Muscle layer of colon (tissue), 2 donors: ENCODE measurements around the gene SORCS2.

Experiments used
- H3K27ac ChIP-seq: one replicate; pipeline ENCODE4 v1.7.0; 2013; ENCODE audit warnings: low read depth, mild to moderate bottlenecking, low read length, moderate library complexity
- H3K27me3 ChIP-seq, 2 donors: one replicate each; pipeline ENCODE4 v1.7.0; 2013; ENCODE audit warnings: low read length in 2 of 2, mild to moderate bottlenecking in 2 of 2; ENCODE audit not compliant: insufficient read depth in 2 of 2, control insufficient read depth in 1 of 2
- H3K36me3 ChIP-seq: one replicate; pipeline ENCODE4 v1.7.0; 2013; ENCODE audit warnings: mild to moderate bottlenecking, low read length; ENCODE audit not compliant: insufficient read depth
- H3K4me1 ChIP-seq: one replicate; pipeline ENCODE4 v1.7.0; 2013; ENCODE audit warnings: mild to moderate bottlenecking, low read length; ENCODE audit not compliant: insufficient read depth
- H3K4me3 ChIP-seq, 2 donors: one replicate each; pipeline ENCODE4 v1.7.0; 2013; ENCODE audit warnings: low read length in 2 of 2, low read depth in 1 of 2, mild to moderate bottlenecking in 1 of 2, moderate library complexity in 1 of 2
- H3K9ac ChIP-seq: one replicate; pipeline ENCODE4 v1.7.0; 2013; ENCODE audit warnings: low read length
- H3K9me3 ChIP-seq: one replicate; pipeline ENCODE4 v1.7.0; 2013; ENCODE audit warnings: mild to moderate bottlenecking, low read length
- donor health status: abdominal sarcoma.
- donor health status: Adenocarcinoma of cecum.

Gene SORCS2

DNA sequence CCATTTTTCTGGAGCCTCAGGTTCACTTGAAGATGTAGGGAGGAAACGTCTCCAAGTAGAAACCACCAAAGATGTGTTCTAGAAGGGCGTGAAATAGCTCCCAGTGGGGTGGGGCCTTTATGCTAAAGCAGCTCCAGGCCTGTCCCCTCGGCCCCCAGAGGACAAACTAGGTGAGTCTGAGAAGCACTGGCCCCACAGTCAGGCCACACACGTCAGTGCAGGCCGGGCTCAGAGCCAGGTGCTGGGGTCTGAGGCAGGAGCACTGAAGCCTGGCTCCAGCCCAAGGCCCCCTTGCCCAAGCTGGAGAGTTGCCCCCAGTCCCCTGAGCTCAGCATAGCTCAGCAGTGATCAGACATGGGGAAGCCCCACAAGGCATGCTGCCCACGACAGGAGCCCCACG is 337.7 kb downstream of the SORCS2 start:
- no peak overlapping the region for H3K27ac ChIP-seq
- no peaks in the 10 kb centered on the region for H3K36me3 ChIP-seq
- H3K27me3 ChIP-seq: no peaks in the 10 kb centered on the region
- H3K4me3 ChIP-seq: no peak overlapping the region
- H3K4me1 ChIP-seq: no peaks in the 10 kb centered on the region
- H3K9ac ChIP-seq: no peak overlapping the region
- no peaks in the 10 kb centered on the region for H3K9me3 ChIP-seq

DNA sequence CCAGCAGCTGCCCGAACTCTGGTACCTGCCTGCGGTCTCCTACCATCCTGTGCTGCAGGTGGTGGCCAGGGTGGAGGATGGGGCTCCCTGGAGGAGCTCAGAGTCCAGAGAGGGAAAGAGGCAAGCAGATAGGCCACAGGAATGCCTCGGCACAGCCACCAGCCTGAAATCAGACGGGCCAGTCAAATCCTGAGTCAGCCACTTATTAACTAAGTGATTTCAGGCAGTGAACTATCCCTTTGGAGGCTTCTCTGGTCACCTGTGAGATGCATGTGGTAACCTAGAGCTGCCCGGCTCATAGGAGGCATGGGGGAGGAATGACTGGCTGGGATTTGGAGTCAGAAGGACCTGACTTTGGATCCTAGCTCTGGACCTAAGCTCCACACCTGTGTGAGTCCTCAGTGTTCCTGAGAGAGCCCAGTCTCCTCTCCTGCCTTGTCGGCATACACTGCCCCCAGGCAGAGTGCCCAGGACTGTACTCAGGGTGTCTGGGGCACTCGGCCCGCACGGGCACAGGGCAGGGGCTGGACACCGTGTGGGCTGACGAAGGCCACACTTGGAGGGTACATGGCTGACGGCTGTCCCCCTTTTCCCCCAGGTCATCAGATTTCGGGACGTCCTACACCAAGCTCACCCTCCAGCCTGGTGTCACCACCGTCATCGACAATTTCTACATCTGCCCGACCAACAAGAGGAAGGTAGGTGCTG is 338.7 kb downstream of the SORCS2 start:
- no peak overlapping the region for H3K4me3 ChIP-seq
- H3K27ac ChIP-seq: no peak overlapping the region
- no peaks in the 10 kb centered on the region for H3K27me3 ChIP-seq
- no peak overlapping the region for H3K9ac ChIP-seq
- H3K36me3 ChIP-seq: no peaks in the 10 kb centered on the region
- H3K9me3 ChIP-seq: no peaks in the 10 kb centered on the region
- no peaks in the 10 kb centered on the region for H3K4me1 ChIP-seq

DNA sequence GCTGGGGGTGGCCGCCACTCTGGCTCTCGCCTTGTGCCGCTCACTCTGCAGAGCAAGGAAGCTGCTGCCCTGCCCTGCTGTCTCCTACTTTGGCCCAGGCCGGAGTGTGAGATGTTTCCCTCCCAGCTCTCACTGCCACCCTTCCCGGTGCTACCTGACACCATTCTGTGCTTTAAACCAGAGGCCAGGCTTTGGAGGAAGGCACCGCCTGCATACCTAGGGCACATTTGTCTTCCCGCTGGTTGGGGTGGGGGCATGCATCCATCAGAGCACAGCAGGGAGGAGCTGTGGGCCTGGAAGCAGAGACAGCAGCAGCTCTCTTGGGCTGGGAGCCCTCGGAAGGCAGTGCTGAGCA is 339.3 kb downstream of the SORCS2 start:
- H3K4me1 ChIP-seq: no peaks in the 10 kb centered on the region
- H3K27ac ChIP-seq: no peak overlapping the region
- H3K27me3 ChIP-seq: no peaks in the 10 kb centered on the region
- H3K9me3 ChIP-seq: no peaks in the 10 kb centered on the region
- H3K9ac ChIP-seq: no peak overlapping the region
- no peak overlapping the region for H3K4me3 ChIP-seq
- no peaks in the 10 kb centered on the region for H3K36me3 ChIP-seq

DNA sequence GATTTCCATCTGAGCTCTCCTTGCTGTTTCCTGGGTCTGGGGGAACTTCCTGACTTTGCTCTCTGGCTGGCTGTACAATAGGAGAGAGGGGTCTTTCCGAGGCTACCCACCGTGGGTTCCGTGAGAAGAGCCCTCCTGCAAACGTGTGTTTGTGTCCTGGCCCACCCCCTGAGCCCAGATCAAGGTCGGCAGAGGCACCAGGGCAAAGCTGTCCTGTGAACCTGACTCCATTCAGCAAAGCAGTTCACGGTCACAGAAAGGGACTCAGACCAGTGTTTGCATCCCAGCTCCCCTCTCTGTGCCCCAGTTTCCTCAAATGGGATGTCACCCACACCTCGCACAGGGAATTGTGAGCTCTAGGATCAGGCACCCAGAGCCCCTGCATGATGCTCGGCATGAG is 339.7 kb downstream of the SORCS2 start:
- no peaks in the 10 kb centered on the region for H3K4me1 ChIP-seq
- no peaks in the 10 kb centered on the region for H3K36me3 ChIP-seq
- no peak overlapping the region for H3K4me3 ChIP-seq
- no peak overlapping the region for H3K9ac ChIP-seq
- no peak overlapping the region for H3K27ac ChIP-seq
- H3K27me3 ChIP-seq: no peaks in the 10 kb centered on the region
- no peaks in the 10 kb centered on the region for H3K9me3 ChIP-seq

DNA sequence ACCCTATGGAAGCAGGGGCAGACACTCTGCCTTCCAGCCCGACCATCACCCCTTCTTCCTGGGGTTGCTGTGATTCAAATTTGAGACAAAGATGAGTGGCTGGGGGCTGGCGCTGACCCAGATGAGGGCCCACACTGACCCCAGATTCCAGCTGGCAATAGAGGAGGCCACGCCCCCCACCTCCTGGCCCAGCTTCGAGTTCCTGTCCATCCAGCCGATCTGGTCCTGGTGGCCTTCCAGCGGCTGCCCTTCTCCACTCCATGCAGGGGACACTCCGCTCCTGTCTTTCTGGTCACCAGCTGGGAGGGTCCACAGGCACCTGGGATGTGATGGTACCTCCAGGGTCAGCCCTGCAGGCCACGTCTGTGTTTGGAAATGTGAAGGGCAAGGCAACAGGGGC is 340.9 kb downstream of the SORCS2 start:
- Histone ChIP-seq H3K4me3 (no peak overlapping the region), H3K9ac (no peak overlapping the region), H3K36me3 (no peaks in the 10 kb centered on the region), H3K4me1 (no peaks in the 10 kb centered on the region), H3K27ac (no peak overlapping the region), H3K27me3 (no peaks in the 10 kb centered on the region), H3K9me3 (no peaks in the 10 kb centered on the region)

DNA sequence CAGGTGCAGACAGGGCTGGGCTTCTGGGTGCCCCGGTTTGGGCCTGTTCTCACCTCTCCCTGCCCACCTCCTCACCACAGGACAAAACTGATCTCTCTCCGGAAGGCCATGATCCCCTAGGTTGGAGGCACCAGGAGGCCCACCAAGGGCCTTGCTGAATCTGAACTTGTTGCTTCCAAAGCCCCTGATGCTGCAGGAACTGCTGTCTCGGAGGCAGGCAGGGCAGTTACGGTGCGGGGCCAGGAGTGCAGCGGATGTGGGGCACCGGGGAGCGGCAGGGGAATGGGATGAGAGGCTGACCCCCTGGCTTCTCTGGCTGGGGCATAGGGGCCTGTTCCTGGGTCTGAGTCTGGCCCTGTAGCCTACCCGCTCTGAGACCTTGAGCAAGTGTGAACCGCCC is 342.8 kb downstream of the SORCS2 start:
- no peak overlapping the region for H3K4me3 ChIP-seq
- no peak overlapping the region for H3K27ac ChIP-seq
- no peaks in the 10 kb centered on the region for H3K36me3 ChIP-seq
- H3K4me1 ChIP-seq: no peaks in the 10 kb centered on the region
- H3K9ac ChIP-seq: no peak overlapping the region
- H3K27me3 ChIP-seq: no peaks in the 10 kb centered on the region
- no peaks in the 10 kb centered on the region for H3K9me3 ChIP-seq

DNA sequence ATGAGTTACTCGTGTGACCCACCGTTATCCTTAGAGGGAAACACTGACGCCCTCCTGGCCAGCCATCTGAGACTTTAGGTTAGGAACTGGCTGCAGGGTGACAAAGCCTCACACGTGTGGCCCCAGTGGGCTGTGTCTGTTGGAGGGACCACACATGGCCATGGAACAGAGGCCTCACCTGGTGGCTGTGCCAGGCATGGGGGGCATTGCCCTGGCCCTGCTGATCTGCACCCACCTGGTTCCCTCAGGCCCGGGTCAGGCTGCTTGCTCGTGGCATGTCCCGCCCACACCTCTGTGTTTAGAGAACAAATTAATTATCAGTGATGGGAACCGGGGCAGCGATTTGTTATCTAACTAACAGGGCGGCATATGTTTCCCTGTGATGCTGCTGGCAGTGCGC is 343.3 kb downstream of the SORCS2 start:
- Histone ChIP-seq H3K4me3 (no peak overlapping the region), H3K4me1 (no peaks in the 10 kb centered on the region), H3K27ac (no peak overlapping the region), H3K27me3 (no peaks in the 10 kb centered on the region), H3K36me3 (no peaks in the 10 kb centered on the region), H3K9ac (no peak overlapping the region), H3K9me3 (no peaks in the 10 kb centered on the region)

DNA sequence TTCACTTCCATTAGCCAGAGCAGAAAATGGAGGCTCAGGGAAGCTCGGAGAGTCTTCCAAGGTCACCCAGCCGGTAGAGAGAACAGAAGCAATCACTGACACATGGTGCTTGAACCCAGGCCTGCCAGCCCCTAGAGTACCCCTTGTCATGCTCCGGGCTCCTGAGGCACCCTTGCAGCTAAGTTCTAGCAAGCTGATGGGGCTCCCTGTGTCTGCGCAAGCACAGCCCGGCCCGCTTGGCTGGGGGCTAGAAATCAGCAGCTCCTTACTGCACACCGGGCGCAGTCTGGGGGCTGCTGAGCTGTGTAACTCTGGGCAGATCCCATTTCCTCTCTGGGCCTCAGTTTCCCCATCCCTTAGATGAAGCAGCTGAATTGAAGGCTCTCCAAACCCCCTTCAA is 344.5 kb downstream of the SORCS2 start:
- H3K4me3 ChIP-seq: no peak overlapping the region

DNA sequence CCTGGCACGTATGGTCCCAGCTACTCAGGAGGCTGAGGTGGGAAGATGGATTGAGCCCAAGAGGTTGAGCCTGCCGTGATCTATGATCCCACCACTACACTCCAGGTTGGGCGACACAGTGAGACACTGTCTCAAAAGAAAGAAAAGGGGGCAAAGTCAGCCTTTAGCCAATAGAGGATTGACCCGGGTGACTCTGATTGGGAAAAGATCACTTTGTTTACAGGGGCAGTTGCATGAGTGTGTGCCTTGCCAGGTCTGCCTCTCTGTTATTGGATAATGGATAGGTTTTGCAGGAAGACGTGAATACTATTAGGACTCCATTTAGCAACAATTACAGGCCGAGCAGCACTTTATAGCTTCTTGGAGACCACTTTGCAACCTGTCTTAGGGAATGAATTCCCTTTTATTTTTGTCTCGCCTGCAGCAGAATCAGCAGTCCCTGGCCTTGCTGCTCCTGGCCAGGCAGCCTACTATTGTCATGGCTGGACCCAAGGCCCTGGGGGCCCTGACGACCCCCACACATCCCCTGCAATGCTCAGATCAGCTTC is 345.6 kb downstream of the SORCS2 start:
- no peaks in the 10 kb centered on the region for H3K36me3 ChIP-seq

More for the DNA sequence above, 344.5 kb downstream of the SORCS2 start:
- Histone ChIP-seq H3K27me3 (no peaks in the 10 kb centered on the region), H3K9me3 (no peaks in the 10 kb centered on the region), H3K4me1 (no peaks in the 10 kb centered on the region), H3K27ac (no peak overlapping the region), H3K9ac (no peak overlapping the region), H3K36me3 (no peaks in the 10 kb centered on the region)

DNA sequence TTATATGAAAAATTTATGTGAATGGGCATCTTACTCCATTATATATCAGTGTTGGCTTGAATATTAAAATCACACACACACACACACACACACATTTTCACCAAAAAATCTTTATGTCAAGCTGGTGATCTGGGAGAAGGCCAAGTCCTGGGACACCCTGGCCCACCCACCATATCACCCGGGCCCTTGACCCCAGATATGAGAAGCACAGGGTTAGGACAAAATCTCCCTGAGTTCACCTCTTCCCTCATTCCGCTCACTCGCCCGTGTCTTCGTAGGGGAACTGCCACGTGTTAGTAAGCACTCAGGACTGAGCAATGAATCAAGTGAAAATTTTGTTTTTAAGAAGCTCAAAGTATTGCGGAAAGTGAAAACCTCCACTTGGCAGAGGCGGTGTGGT is 346.2 kb downstream of the SORCS2 start:
- H3K9me3 ChIP-seq: no peaks in the 10 kb centered on the region
- H3K4me3 ChIP-seq: no peak overlapping the region
- H3K9ac ChIP-seq: no peak overlapping the region
- no peaks in the 10 kb centered on the region for H3K27me3 ChIP-seq
- H3K4me1 ChIP-seq: no peaks in the 10 kb centered on the region
- no peaks in the 10 kb centered on the region for H3K36me3 ChIP-seq
- H3K27ac ChIP-seq: no peak overlapping the region

More for the DNA sequence above, 345.6 kb downstream of the SORCS2 start:
- no peaks in the 10 kb centered on the region for H3K9me3 ChIP-seq
- no peaks in the 10 kb centered on the region for H3K4me1 ChIP-seq
- no peaks in the 10 kb centered on the region for H3K27me3 ChIP-seq
- H3K27ac ChIP-seq: no peak overlapping the region
- no peak overlapping the region for H3K9ac ChIP-seq
- H3K4me3 ChIP-seq: no peak overlapping the region

DNA sequence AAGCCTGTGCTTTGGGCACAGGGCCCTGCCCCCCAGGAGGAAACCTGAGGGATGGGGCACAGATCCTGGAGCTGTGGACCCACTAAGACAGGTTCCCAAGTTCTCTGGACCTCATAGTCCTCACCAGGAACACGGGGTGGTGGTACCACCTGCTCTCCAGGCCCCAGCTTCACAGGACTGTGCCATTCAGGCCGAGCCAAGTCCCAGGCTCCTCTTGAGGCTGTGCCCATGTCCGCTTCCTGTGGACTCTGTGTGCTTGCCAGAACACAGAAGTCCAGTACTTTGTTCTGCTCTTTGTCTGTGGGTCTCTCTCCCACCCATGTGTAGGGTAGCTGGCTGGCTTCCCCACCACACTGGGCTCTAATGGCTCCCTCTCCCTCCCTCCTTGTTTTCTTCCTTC is 346.8 kb downstream of the SORCS2 start:
- H3K27ac ChIP-seq: no peak overlapping the region
- no peaks in the 10 kb centered on the region for H3K27me3 ChIP-seq
- no peaks in the 10 kb centered on the region for H3K4me1 ChIP-seq
- H3K9ac ChIP-seq: no peak overlapping the region
- no peaks in the 10 kb centered on the region for H3K9me3 ChIP-seq
- no peak overlapping the region for H3K4me3 ChIP-seq
- no peaks in the 10 kb centered on the region for H3K36me3 ChIP-seq

DNA sequence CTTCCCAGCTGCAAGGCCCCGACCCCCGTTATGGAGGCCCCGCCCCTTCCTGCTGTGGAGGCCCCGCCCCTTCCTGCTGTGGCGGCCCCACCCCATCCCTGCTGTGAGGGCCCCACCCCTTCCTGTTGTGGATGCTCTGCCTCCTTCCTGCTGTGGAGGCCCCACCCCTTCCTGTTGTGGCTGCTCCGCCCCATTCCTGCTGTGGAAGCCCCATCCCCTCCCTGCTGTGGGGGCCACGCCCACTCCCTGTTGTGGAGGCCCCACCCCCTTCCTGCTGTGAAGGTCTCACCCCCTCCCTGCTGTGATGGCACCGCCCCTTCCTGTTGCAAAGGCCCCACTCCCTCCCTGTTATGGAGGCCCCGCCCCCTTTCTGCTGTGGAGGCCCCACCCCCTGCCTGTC is 347.3 kb downstream of the SORCS2 start:
- no peak overlapping the region for H3K4me3 ChIP-seq
- H3K27me3 ChIP-seq: no peaks in the 10 kb centered on the region
- H3K36me3 ChIP-seq: no peaks in the 10 kb centered on the region
- H3K27ac ChIP-seq: no peak overlapping the region
- no peaks in the 10 kb centered on the region for H3K4me1 ChIP-seq
- no peak overlapping the region for H3K9ac ChIP-seq
- no peaks in the 10 kb centered on the region for H3K9me3 ChIP-seq
